GM21526 (cell line): ENCODE measurements around the gene NRXN3.
A peak's percentile ranks its signal among the peaks of the same experiment; 100 is the strongest.

Experiments used
- ATAC-seq: cut with Tn5 transposase; IDR thresholded peaks from one replicate; pipeline ENCODE4 v1.9.1; 2021; ENCODE audit warnings: moderate library complexity; ENCODE audit not compliant: unreplicated experiment, low FRiP score

The NRXN3 gene

DNA sequence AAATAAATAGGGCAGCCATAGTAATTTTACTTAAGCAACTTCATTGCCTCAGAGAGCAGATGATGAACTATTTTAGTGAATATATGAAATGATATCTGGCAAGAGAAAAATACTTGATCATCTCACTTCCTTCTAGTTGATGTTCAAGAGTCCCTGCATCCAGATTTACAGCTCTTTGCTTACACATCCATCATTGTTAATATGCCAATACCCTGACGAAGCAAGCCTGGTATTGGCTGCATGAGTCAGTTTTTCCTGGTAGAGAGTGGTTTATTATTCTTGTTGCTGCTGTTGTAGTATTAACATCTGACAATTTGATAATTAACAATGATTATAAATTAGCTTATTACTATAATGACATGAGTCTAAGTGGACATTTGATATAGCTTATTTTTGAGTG lies 681.9 kb downstream of the NRXN3 start:
- ATAC-seq = no peak

DNA sequence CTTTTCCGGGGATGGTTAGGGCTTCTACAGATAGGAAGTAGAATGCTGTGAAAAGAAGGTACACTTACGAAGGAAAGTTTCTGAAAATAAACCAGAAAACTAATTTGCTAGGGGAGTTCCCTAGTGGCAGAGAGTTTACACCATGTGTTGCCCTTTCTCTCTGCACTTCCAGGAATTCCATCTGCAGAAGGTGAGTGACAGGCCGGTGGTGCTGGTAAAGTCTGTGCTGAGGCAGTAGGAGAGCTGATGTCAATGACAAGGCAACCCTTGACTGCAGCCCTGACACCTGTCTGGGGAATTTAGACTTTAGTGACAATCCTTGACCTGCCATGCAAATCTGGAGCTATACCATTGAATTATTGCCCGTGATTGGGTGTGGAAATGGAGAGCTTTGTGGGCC lies 687.8 kb downstream of the NRXN3 start:
- no peak for ATAC-seq

- ATAC-seq = no peak
Measured at GRCh38 chr14:78863143-78863542, 693.0 kb downstream of the NRXN3 start.

GRCh38 chr14:78872837-78873236 lies 702.7 kb downstream of the NRXN3 start:
- ATAC-seq = no peak

GRCh38 chr14:78873581-78873980 lies 703.4 kb downstream of the NRXN3 start:
- no peak for ATAC-seq

- no peak for ATAC-seq
Measured at GRCh38 chr14:78875049-78875448, 704.9 kb downstream of the NRXN3 start.

- no peak for ATAC-seq
Measured at GRCh38 chr14:78885884-78886283, 715.7 kb downstream of the NRXN3 start.

GRCh38 chr14:78897443-78897842 lies 727.3 kb downstream of the NRXN3 start:
- no peak for ATAC-seq

DNA sequence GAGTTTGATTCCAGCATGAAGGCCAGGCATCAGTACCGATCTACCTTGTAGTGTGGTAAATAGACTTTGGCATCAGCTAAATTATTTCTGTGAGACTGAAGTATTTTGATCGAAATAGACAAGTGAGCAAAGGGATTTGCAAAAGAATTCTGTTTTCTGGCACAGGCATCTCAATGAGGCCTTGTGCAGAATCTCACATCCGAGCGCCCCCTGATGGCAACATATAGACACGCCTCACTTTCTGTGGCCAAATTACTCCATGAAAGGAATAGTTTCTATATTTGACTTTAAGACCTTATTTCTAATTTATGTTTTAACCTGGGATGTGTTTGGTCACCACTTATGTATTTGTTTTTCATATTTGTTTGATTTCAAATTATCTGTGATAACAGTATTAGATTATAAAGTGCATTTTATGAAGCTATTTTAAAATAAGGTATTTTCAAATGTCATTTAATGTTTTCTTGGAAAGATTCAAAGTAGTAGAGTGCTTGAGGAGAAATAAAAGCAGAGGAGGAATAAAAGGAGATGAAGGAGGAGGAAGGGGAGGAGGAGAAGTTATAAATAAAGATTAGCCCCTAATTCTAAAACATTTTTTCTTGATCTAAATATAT lies 731.9 kb downstream of the NRXN3 start:
- ATAC-seq = no peak

DNA sequence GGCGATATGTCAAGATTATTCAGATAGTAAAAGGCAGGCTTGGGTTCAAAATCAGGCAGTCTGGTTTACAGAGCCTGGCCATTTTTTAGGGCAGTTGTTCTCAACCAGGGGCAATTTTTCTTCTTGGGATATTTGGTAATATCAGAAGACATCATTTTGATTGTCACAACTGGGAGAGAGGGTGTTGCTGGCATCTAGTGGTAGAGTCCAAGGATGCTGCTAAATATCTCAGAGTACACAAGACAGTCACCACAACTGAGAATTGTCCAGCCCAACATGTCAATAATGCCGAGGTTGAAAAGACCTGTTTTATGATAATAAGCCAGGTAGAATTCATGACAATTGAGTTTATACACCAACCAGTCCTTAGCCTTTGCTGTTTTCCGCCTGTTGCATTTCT lies 733.9 kb downstream of the NRXN3 start:
- no peak for ATAC-seq

DNA sequence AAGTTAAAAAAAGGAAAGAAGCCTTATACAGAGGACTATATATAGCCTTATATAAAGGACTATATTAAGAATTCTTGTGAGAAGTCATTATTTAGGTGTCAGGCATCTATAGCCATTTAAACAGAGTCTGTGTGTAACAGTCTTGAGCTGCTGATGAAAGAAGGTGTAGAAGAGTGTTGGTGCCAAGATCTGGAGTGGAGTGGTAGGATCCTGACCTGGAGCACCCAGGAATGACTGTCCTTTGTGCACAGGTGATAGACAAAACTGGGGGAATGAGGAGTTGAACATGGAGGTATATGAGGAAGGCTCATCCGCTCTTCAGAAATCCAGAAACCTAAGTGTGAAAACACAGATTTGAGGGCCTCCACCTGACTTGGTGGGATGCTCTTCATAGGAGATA lies 747.3 kb downstream of the NRXN3 start:
- ATAC-seq = no peak

- no peak for ATAC-seq
Measured at GRCh38 chr14:78921856-78922255, 751.7 kb downstream of the NRXN3 start.

DNA sequence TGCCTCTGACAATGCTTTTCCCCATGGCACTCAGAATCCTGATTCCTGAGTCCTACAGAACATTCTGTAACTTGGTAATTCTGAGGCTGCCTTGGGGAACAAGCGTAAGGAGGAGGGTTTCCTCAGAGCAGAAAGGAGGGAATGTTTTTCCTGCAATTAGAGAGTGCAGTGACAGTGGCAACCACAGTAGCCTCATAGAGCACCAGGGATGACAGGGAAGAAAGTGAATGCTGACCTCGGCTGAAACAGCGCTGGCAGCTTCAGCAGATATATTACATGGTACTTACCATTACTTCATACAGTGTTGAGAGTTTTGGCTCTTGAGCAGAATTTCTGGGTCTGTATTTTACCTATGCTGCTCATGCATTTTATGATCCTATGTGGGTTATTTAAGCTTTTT lies 757.1 kb downstream of the NRXN3 start:
- no peak for ATAC-seq

- no peak for ATAC-seq
Measured at GRCh38 chr14:78933166-78933565, 763.0 kb downstream of the NRXN3 start.

- ATAC-seq = no peak
Measured at GRCh38 chr14:78933948-78934524, 763.9 kb downstream of the NRXN3 start.

GRCh38 chr14:78946949-78947348 lies 776.8 kb downstream of the NRXN3 start:
- no peak for ATAC-seq

- ATAC-seq = no peak
Measured at GRCh38 chr14:78947681-78948080, 777.5 kb downstream of the NRXN3 start.

GRCh38 chr14:78950649-78951048 lies 780.5 kb downstream of the NRXN3 start:
- no peak for ATAC-seq

DNA sequence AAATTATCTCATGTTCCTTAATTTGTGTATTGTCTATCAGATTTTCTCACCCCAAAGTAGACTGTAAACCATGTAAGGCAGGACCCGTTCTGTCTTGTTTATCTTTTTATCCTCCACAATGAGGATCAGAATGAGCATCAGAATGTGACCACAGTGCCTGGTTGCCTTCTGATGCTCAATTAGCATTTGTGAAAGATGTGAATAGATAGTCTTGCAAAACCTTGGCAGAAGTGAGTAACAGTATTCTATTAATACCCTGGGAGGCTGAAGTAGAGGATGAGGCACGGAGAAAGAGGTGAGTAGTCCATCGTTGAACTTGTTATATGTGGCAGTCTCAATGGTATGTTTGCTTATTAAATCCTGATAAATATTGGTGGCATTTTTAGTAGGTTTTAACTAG lies 781.4 kb downstream of the NRXN3 start:
- no peak for ATAC-seq

DNA sequence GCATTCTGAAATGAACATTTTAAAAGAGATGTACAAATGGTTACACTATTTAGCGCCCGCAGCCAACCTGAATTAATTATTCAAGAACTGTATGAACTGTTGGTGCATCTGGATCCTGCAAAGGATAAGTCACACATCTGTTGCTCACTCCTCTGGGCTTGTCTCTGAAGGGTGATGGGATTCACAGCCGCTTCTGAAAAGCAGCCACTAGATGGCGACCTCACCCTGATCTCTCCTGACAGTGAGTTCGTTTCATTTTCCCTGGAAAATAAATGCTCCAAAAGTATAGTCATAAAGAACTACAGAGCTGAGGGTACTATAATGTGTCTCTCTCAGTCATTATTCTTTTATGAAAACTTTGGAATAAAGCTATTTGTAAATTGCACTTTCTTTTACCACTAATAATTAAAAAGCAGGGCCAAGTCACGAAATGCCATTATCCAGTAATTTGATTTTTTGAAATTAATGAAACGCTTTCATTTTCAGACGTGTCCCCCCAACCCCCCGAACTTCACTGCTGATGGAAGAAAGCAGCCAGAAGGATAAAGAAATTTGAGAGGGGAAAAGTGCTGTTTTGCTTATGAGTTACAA lies 789.6 kb downstream of the NRXN3 start:
- ATAC-seq = peak; percentile 89

DNA sequence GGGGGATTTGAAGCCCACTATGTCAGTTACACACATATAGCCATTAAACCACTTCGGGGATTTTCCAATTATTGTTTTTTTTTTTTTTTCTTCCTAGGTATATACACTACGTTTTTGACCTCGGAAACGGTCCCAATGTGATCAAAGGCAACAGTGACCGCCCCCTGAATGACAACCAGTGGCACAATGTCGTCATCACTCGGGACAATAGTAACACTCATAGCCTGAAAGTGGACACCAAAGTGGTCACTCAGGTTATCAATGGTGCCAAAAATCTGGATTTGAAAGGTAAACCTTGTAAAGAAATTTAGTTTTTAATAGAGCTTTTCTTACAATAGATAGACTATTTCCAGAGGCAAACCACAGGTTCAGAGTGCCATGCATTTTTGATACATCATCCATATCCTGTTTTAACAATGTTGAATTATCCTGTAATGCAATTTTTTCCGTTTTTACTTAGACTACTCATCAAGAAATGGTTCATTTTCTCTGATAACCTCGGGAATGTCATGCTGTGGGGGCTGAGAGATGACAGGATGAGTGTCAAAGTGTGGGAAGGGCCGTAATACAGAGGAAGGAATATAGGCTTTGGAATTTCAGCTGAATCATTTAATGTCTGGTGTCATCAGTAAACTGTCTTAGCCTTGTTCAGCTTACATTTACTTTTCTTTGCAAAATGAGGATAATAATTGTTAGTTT lies 797.1 kb downstream of the NRXN3 start:
- ATAC-seq = no peak

DNA sequence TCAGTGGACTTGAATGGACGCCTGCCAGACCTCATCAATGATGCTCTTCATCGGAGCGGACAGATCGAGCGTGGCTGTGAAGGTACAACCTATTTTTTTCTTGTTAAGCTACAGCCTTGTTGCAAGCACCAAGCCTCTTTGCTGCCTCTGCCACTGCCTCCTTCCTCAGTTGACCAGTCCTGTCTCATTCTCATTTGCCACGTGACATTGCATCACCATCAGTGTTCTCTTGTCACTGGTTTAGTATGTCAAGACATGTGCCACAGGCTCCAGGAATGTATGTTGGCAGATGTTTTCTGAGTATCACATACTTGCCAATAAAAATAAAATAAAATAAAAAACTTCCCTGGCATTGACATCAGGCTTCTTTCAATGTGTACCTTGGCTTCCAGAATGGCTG lies 798.1 kb downstream of the NRXN3 start:
- ATAC-seq = no peak
